GM23338 (cell line): ENCODE data around the gene GZF1.

ENCODE experiments used
- CREB1 ChIP-seq: fragments of 250-450 bp; sonication (Bioruptor Pico); IDR thresholded peaks from 2 replicates; pipeline ENCODE4 v1.5.0; 2020; ENCODE audit warnings: low read depth, mild to moderate bottlenecking, moderate library complexity
- EZH2 ChIP-seq: fragments of 200-600 bp; sonication (generic); IDR thresholded peaks from one replicate; pipeline ENCODE4 v1.8.0; 2017; ENCODE audit warnings: antibody characterized with exemption, mild to moderate bottlenecking, low read depth; ENCODE audit not compliant: unreplicated experiment
- EZH2phosphoT487 ChIP-seq: fragments of 200-600 bp; sonication (generic); IDR thresholded peaks from one replicate; pipeline ENCODE4 v1.8.1; 2018; ENCODE audit warnings: antibody characterized with exemption; ENCODE audit not compliant: unreplicated experiment
- JUNB ChIP-seq: IDR thresholded peaks from one replicate; pipeline ENCODE4 v1.6.1; 2016; ENCODE audit warnings: antibody characterized with exemption; ENCODE audit not compliant: unreplicated experiment
- NANOG ChIP-seq: IDR thresholded peaks from 2 replicates; pipeline ENCODE4 v1.6.1; 2016; ENCODE audit warnings: antibody characterized with exemption, borderline replicate concordance
- POLR2AphosphoS5 ChIP-seq: IDR thresholded peaks from 2 replicates; pipeline ENCODE4 v1.6.1; 2016; ENCODE audit warnings: antibody characterized with exemption, low read depth
- ZNF114 ChIP-seq: fragments of 250-450 bp; sonication (Bioruptor Pico); IDR thresholded peaks from 2 replicates; pipeline ENCODE4 v1.5.0; 2020; ENCODE audit warnings: mild to moderate bottlenecking, moderate library complexity
- ZNF331 ChIP-seq: fragments of 250-450 bp; sonication (Bioruptor Pico); IDR thresholded peaks from 2 replicates; pipeline ENCODE4 v1.5.0; 2020; ENCODE audit warnings: low read depth, mild to moderate bottlenecking, moderate library complexity
- TF ChIP-seq, protein P1 (sequence below), 2 experiments: fragments of 200-600 bp in 1 of 2; sonication (generic) in 1 of 2; conservative IDR thresholded peaks; 2 replicates each; pipeline versions ENCODE4 v1.5.1 to v1.6.1; 2016 to 2017; ENCODE audit warnings: antibody characterized with exemption in 2 of 2, low read depth in 2 of 2, mild to moderate bottlenecking in 2 of 2, moderate library complexity in 1 of 2
- TF ChIP-seq, protein P2 (sequence below): IDR thresholded peaks from one replicate; pipeline ENCODE4 v1.6.1; 2018; ENCODE audit warnings: antibody characterized with exemption; ENCODE audit not compliant: unreplicated experiment
- TF ChIP-seq, protein P3 (sequence below): fragments of 250-450 bp; sonication (Bioruptor Pico); IDR thresholded peaks from 2 replicates; pipeline ENCODE4 v1.5.0; 2020; ENCODE audit warnings: mild to moderate bottlenecking, moderate library complexity
- TF ChIP-seq, protein P4 (sequence below): IDR thresholded peaks from 2 replicates; pipeline ENCODE4 v1.6.1; 2016; ENCODE audit warnings: antibody characterized with exemption

DNA sequence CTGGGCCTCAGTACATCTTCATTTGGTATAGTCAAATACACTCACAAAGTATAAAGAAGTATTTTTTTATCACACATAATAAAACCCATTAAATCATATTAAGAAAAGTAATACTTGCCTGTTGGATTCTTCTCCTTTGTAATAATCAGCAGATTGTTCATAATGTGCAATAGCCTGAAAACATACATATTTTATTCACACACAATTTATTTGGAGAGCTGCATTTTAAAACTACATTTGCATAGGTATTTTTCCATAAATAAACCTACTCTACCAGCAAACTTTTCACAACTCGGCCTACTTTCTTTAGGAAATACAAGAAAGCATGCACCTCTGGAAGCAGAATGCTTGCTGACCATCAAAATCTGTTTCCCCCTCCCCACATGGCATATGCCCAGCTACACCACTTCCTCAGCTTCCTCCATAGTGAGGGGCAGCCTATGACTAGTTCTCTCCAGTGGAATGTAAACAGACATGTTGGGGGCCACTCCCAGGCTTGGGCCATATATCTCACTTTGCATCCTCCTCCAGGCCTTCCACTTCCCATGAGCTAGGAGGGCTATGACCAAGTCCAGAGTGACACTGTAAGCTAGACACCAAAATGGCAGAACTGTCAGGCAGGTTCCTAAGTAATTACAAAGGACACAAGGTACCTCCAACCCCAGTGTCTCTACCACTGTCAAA lies 28.3 kb downstream of the GZF1 start:
- TF ChIP-seq, protein P1, sequence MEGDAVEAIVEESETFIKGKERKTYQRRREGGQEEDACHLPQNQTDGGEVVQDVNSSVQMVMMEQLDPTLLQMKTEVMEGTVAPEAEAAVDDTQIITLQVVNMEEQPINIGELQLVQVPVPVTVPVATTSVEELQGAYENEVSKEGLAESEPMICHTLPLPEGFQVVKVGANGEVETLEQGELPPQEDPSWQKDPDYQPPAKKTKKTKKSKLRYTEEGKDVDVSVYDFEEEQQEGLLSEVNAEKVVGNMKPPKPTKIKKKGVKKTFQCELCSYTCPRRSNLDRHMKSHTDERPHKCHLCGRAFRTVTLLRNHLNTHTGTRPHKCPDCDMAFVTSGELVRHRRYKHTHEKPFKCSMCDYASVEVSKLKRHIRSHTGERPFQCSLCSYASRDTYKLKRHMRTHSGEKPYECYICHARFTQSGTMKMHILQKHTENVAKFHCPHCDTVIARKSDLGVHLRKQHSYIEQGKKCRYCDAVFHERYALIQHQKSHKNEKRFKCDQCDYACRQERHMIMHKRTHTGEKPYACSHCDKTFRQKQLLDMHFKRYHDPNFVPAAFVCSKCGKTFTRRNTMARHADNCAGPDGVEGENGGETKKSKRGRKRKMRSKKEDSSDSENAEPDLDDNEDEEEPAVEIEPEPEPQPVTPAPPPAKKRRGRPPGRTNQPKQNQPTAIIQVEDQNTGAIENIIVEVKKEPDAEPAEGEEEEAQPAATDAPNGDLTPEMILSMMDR (conservative IDR thresholded peaks at IDR 0.05; ENCODE audit: low read depth in 2 of 2) = no peak
- TF ChIP-seq, protein P2, sequence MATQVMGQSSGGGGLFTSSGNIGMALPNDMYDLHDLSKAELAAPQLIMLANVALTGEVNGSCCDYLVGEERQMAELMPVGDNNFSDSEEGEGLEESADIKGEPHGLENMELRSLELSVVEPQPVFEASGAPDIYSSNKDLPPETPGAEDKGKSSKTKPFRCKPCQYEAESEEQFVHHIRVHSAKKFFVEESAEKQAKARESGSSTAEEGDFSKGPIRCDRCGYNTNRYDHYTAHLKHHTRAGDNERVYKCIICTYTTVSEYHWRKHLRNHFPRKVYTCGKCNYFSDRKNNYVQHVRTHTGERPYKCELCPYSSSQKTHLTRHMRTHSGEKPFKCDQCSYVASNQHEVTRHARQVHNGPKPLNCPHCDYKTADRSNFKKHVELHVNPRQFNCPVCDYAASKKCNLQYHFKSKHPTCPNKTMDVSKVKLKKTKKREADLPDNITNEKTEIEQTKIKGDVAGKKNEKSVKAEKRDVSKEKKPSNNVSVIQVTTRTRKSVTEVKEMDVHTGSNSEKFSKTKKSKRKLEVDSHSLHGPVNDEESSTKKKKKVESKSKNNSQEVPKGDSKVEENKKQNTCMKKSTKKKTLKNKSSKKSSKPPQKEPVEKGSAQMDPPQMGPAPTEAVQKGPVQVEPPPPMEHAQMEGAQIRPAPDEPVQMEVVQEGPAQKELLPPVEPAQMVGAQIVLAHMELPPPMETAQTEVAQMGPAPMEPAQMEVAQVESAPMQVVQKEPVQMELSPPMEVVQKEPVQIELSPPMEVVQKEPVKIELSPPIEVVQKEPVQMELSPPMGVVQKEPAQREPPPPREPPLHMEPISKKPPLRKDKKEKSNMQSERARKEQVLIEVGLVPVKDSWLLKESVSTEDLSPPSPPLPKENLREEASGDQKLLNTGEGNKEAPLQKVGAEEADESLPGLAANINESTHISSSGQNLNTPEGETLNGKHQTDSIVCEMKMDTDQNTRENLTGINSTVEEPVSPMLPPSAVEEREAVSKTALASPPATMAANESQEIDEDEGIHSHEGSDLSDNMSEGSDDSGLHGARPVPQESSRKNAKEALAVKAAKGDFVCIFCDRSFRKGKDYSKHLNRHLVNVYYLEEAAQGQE = no peak
- TF ChIP-seq, protein P3, sequence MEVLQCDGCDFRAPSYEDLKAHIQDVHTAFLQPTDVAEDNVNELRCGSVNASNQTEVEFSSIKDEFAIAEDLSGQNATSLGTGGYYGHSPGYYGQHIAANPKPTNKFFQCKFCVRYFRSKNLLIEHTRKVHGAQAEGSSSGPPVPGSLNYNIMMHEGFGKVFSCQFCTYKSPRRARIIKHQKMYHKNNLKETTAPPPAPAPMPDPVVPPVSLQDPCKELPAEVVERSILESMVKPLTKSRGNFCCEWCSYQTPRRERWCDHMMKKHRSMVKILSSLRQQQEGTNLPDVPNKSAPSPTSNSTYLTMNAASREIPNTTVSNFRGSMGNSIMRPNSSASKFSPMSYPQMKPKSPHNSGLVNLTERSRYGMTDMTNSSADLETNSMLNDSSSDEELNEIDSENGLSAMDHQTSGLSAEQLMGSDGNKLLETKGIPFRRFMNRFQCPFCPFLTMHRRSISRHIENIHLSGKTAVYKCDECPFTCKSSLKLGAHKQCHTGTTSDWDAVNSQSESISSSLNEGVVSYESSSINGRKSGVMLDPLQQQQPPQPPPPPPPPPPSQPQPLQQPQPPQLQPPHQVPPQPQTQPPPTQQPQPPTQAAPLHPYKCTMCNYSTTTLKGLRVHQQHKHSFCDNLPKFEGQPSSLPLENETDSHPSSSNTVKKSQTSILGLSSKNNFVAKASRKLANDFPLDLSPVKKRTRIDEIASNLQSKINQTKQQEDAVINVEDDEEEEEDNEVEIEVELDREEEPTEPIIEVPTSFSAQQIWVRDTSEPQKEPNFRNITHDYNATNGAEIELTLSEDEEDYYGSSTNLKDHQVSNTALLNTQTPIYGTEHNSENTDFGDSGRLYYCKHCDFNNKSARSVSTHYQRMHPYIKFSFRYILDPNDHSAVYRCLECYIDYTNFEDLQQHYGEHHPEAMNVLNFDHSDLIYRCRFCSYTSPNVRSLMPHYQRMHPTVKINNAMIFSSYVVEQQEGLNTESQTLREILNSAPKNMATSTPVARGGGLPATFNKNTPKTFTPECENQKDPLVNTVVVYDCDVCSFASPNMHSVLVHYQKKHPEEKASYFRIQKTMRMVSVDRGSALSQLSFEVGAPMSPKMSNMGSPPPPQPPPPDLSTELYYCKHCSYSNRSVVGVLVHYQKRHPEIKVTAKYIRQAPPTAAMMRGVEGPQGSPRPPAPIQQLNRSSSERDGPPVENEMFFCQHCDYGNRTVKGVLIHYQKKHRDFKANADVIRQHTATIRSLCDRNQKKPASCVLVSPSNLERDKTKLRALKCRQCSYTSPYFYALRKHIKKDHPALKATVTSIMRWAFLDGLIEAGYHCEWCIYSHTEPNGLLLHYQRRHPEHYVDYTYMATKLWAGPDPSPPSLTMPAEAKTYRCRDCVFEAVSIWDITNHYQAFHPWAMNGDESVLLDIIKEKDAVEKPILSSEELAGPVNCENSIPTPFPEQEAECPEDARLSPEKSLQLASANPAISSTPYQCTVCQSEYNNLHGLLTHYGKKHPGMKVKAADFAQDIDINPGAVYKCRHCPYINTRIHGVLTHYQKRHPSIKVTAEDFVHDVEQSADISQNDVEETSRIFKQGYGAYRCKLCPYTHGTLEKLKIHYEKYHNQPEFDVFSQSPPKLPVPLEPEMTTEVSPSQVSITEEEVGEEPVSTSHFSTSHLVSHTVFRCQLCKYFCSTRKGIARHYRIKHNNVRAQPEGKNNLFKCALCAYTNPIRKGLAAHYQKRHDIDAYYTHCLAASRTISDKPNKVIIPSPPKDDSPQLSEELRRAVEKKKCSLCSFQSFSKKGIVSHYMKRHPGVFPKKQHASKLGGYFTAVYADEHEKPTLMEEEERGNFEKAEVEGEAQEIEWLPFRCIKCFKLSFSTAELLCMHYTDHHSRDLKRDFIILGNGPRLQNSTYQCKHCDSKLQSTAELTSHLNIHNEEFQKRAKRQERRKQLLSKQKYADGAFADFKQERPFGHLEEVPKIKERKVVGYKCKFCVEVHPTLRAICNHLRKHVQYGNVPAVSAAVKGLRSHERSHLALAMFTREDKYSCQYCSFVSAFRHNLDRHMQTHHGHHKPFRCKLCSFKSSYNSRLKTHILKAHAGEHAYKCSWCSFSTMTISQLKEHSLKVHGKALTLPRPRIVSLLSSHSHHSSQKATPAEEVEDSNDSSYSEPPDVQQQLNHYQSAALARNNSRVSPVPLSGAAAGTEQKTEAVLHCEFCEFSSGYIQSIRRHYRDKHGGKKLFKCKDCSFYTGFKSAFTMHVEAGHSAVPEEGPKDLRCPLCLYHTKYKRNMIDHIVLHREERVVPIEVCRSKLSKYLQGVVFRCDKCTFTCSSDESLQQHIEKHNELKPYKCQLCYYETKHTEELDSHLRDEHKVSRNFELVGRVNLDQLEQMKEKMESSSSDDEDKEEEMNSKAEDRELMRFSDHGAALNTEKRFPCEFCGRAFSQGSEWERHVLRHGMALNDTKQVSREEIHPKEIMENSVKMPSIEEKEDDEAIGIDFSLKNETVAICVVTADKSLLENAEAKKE (CRISPR knock-in tag) = no peak
- TF ChIP-seq POLR2AphosphoS5 = no peak
- TF ChIP-seq EZH2phosphoT487 = no peak
- TF ChIP-seq ZNF331 (CRISPR knock-in tag) = no peak
- no peak for TF ChIP-seq EZH2
- TF ChIP-seq NANOG = no peak
- TF ChIP-seq JUNB = no peak
- TF ChIP-seq, protein P4, sequence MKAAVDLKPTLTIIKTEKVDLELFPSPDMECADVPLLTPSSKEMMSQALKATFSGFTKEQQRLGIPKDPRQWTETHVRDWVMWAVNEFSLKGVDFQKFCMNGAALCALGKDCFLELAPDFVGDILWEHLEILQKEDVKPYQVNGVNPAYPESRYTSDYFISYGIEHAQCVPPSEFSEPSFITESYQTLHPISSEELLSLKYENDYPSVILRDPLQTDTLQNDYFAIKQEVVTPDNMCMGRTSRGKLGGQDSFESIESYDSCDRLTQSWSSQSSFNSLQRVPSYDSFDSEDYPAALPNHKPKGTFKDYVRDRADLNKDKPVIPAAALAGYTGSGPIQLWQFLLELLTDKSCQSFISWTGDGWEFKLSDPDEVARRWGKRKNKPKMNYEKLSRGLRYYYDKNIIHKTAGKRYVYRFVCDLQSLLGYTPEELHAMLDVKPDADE = no peak
- no peak for TF ChIP-seq ZNF114 (CRISPR knock-in tag)
- no peak for TF ChIP-seq CREB1
